Upper lobe of left lung (tissue), 6 donors: ENCODE data around the gene KRT8. TPM values are rescaled to one million over a fixed set of nuclear protein-coding genes. Genes with fewer than 3 reads are reported as not detected.

Experiments
- ATAC-seq, 2 donors: fragments of 200-7000 bp; cut with Tn5 transposase; one replicate each; pipeline ENCODE4 v1.9.1; 2022; ENCODE audit warnings: mild to moderate bottlenecking in 2 of 2, moderate library complexity in 2 of 2; ENCODE audit not compliant: low FRiP score in 2 of 2
- DNase-seq, 2 donors: peaks; one replicate each; pipeline ENCODE4 v3.0.0-alpha.2; 2019 to 2020
- H3K27ac ChIP-seq, 4 donors: fragments of 200-600 bp; sonication (generic); one replicate each; pipeline ENCODE4 v1.5.1; 2016 to 2019
- H3K27me3 ChIP-seq, 4 donors: fragments of 200-600 bp; sonication (generic); one replicate each; pipeline ENCODE4 v1.5.1; 2017 to 2019
- H3K36me3 ChIP-seq, 4 donors: fragments of 200-600 bp; sonication (generic); one replicate each; pipeline ENCODE4 v1.5.1; 2016 to 2019
- H3K4me1 ChIP-seq, 4 donors: fragments of 200-600 bp; sonication (generic); one replicate each; pipeline ENCODE4 v1.5.1; 2018 to 2019
- H3K4me3 ChIP-seq, 4 donors: fragments of 200-600 bp; sonication (generic); one replicate each; pipeline ENCODE4 v1.5.1; 2017 to 2019; ENCODE audit warnings: mild to moderate bottlenecking in 2 of 4, moderate library complexity in 1 of 4
- H3K9me3 ChIP-seq, 4 donors: fragments of 200-600 bp; sonication (generic); one replicate each; pipeline ENCODE4 v1.5.1; 2018 to 2019
- CTCF ChIP-seq, 6 experiments: fragments of 450-650 bp in 4 of 6; fragments of 200-600 bp in 2 of 6; sonication (generic) in 2 of 6; IDR thresholded peaks; one replicate each; pipeline ENCODE4 v1.5.1; 2016 to 2019; ENCODE audit warnings: antibody characterized with exemption in 6 of 6
- EP300 ChIP-seq, 4 donors: sonication (generic); formaldehyde crosslinking; IDR thresholded peaks; one replicate each; pipeline ENCODE4 v1.5.1; 2017; ENCODE audit warnings: antibody characterized with exemption in 4 of 4, control low read depth in 2 of 4
- POLR2A ChIP-seq, 4 donors: fragments of 450-650 bp; IDR thresholded peaks; one replicate each; pipeline ENCODE4 v1.5.1; 2016 to 2017; ENCODE audit warnings: antibody characterized with exemption in 4 of 4, mild to moderate bottlenecking in 2 of 4
- POLR2AphosphoS5 ChIP-seq, 2 donors: sonication (generic); formaldehyde crosslinking; IDR thresholded peaks; one replicate each; pipeline ENCODE4 v1.5.1; 2017; ENCODE audit warnings: antibody characterized with exemption in 2 of 2
- WGBS, 2 donors: methylation state at CpG; one replicate each; pipeline ENCODE4 v1.1.5; 2017 to 2018; 5-methylcytosine and 5-hydroxymethylcytosine counted together
- total RNA-seq, 6 donors: library from RNA; depleted of rRNA in 4 of 6; stranded (reverse); fragments of >200 nt in 4 of 6; gene quantifications; one replicate each; pipeline versions ENCODE4 v1.1.0 to v1.2.1, GENCODE V29; 2016 to 2021
- donor health status: DM: no; HTN: no; CAD: no; lungs with moderate emphysema.
- donor health status: DM: no; HTN: yes; CAD: no; lungs with severe emphysema.

The KRT8 gene
- total RNA-seq, 6 donors from 2014 or later = 90.1 to 1,458 (median 358) TPM

- Histone ChIP-seq H3K27ac (no peak overlapping the region), H3K36me3 (peaks cover 0 to 4% (median 2%) of the 10 kb centered on the region in 4 donors), H3K4me1 (peaks cover 0 to 12% (median 5%) of the 10 kb centered on the region in 4 donors), H3K9me3 (no peaks in the 10 kb centered on the region), H3K27me3 (no peaks in the 10 kb centered on the region), H3K4me3 (no peak overlapping the region)
- DNase-seq (no peak), ATAC-seq (no peak)
- no peak for TF ChIP-seq POLR2AphosphoS5 (IDR thresholded peaks at IDR 0.05)
- TF ChIP-seq EP300 (IDR thresholded peaks at IDR 0.05) = no peak
- no peak for TF ChIP-seq POLR2A (IDR thresholded peaks at IDR 0.05)
- TF ChIP-seq CTCF (IDR thresholded peaks at IDR 0.05) = no peak
Observed at GRCh38 chr12:52892974-52893373, 11.9 kb downstream of the KRT8 start.

- no peak overlapping the region for H3K4me3 ChIP-seq
- no peaks in the 10 kb centered on the region for H3K27me3 ChIP-seq
- peaks cover 0 to 12% (median 5%) of the 10 kb centered on the region in 4 donors for H3K4me1 ChIP-seq
- H3K36me3 ChIP-seq = peaks cover 0 to under 1% (median 0%) of the 10 kb centered on the region in 4 donors
- no peak overlapping the region for H3K27ac ChIP-seq
- TF ChIP-seq POLR2AphosphoS5 (IDR thresholded peaks at IDR 0.05) (no peak), CTCF (IDR thresholded peaks at IDR 0.05) (no peak), EP300 (IDR thresholded peaks at IDR 0.05) (no peak), POLR2A (IDR thresholded peaks at IDR 0.05) (no peak)
- H3K9me3 ChIP-seq = no peaks in the 10 kb centered on the region
- no peak for ATAC-seq
- DNase-seq = no peak
- WGBS, 2 donors = 82 to 89% methylated on average over 7 of the region's 7 CpGs
Observed at GRCh38 chr12:52892207-52892852, 12.5 kb downstream of the KRT8 start.

- Histone ChIP-seq H3K36me3 (no peaks in the 10 kb centered on the region), H3K27ac (no peak overlapping the region), H3K4me3 (no peak overlapping the region), H3K9me3 (no peaks in the 10 kb centered on the region), H3K27me3 (no peaks in the 10 kb centered on the region), H3K4me1 (peaks cover 0 to 11% (median 3%) of the 10 kb centered on the region in 4 donors)
- DNase-seq (no peak), ATAC-seq (no peak)
- TF ChIP-seq POLR2A (IDR thresholded peaks at IDR 0.05) (no peak), EP300 (IDR thresholded peaks at IDR 0.05) (no peak), POLR2AphosphoS5 (IDR thresholded peaks at IDR 0.05) (no peak), CTCF (IDR thresholded peaks at IDR 0.05) (no peak)
- WGBS, 2 donors = 54 to 72% methylated on average over 2 of the region's 2 CpGs
Observed at GRCh38 chr12:52891044-52891443, 13.8 kb downstream of the KRT8 start.

- Histone ChIP-seq H3K27me3 (no peaks in the 10 kb centered on the region), H3K27ac (no peak overlapping the region), H3K9me3 (no peaks in the 10 kb centered on the region), H3K4me1 (peaks cover 0 to 5% (median 0%) of the 10 kb centered on the region in 4 donors), H3K36me3 (no peaks in the 10 kb centered on the region), H3K4me3 (no peak overlapping the region)
- DNase-seq = no peak
- no peak for ATAC-seq
- no peak for TF ChIP-seq CTCF (IDR thresholded peaks at IDR 0.05)
- TF ChIP-seq POLR2A (IDR thresholded peaks at IDR 0.05) = no peak
- no peak for TF ChIP-seq POLR2AphosphoS5 (IDR thresholded peaks at IDR 0.05)
- no peak for TF ChIP-seq EP300 (IDR thresholded peaks at IDR 0.05)
- WGBS, 2 donors = 93 to 95% methylated on average over 3 of the region's 3 CpGs
Observed at GRCh38 chr12:52890417-52890816, 14.5 kb downstream of the KRT8 start.
